ENCODE measurements around the gene LONP1.
A peak's percentile ranks its signal among the peaks of the same experiment; 100 is the strongest.
"Not testable (repeated sequence)": the region's sequence is repeated elsewhere in the genome, so short reads cannot be mapped to it uniquely, and the experiment has no call there.

LONP1 gene

DNA sequence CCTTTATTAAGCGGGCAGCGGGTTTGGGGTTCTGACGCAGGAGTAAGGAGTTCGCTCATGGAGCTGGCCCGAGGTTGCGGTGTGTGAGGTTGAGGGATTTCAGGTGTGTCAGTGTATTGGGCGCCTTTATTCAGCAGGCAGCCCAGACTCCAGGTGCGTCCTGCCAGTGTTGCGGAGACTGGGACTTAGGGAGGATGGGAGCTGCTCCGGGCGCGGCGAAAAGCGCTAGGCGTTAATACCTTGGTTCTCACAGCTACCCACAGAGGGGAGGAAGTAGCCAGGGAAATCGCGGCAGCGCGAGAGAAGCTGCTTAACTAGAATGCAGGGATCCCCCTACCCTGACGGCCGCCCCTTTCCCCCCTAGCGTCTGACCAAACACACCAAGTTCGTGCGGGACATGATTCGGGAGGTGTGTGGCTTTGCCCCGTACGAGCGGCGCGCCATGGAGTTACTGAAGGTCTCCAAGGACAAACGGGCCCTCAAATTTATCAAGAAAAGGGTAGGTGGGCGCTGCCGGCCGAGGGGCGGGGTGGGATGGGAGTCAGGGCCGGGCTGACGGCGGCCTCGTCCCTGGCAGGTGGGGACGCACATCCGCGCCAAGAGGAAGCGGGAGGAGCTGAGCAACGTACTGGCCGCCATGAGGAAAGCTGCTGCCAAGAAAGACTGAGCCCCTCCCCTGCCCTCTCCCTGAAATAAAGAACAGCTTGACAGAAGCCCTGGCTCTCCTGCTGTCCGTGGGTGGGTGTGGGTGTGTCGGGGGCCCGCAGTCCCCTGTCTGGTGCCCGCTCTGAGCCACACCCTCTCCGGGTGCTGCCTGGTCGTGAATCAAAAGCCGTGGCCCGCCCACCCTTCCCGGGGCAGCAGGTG is 28.8 kb downstream of the LONP1 start:
- Histone ChIP-seq H3K27ac (ENCODE audit: low read depth, low read length) (peak overlapping the region; percentile 97), H3K9me3 (ENCODE audit: control insufficient read depth, insufficient read depth, low read depth, low read length) (no peaks in the 10 kb centered on the region), H3K36me3 (ENCODE audit: control insufficient read depth, insufficient read depth, low read length) (peaks cover 59% of the 10 kb centered on the region), H3K4me3 (ENCODE audit: low read depth, low read length) (peak overlapping the region; percentile 93), H3K27me3 (ENCODE audit: control insufficient read depth, insufficient read depth, low read length) (no peaks in the 10 kb centered on the region), H3K9ac (ENCODE audit: low read length) (peak overlapping the region; percentile 98), H3K4me1 (ENCODE audit: control insufficient read depth, insufficient read depth, low read length) (0 out of 2 replicates have a peak, but pooled peaks cover 3% of the 10 kb centered on the region)

DNA sequence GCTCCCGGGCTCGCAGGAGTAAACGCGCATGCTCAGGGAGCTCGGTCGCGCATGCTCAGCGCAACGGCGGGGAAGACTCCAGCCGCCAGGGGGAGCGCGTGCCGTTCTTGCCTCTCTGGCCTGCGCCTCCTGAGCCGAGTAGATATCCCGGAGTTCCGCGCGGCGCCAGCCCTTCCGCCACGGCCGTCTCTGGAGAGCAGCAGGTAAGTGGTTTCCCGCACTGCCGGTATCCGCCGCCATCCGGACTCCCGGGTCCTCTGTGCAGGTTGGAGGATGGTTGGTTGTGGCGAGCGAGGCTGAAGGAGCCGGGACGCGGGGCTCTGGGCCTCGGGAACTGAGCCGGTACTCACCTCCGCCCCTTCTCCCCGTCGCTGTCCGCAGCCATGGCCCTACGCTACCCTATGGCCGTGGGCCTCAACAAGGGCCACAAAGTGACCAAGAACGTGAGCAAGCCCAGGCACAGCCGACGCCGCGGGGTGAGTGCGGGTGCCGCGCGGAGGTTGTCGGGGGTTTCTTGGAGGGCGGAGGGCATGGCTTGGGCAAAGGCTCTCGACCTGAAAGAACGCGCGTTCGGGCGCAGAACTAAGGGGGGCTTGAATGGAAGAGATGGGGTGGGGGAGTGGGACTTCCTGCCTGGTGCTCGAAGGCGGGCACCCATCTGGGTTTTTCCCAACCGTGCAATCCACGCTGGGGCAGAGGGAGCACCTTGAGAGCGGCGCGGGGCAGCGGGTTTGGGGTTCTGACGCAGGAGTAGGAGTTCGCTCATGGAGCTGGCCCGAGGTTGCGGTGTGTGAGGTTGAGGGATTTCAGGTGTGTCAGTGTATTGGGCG is 29.6 kb downstream of the LONP1 start, which contains the start of gene RPL36:
RPL36 (plus strand) TSS at position 171 of the 830 bp plus-strand sequence; CDS start at position 384, 213 bp downstream.
- Histone ChIP-seq H3K9me3 (ENCODE audit: control insufficient read depth, insufficient read depth, low read depth, low read length) (no peaks in the 10 kb centered on the region), H3K36me3 (ENCODE audit: control insufficient read depth, insufficient read depth, low read length) (peaks cover 51% of the 10 kb centered on the region), H3K4me3 (ENCODE audit: low read depth, low read length) (peak within 1 kb of the TSS; percentile 93), H3K9ac (ENCODE audit: low read length) (peak within 1 kb of the TSS; percentile 98), H3K4me1 (ENCODE audit: control insufficient read depth, insufficient read depth, low read length) (0 out of 2 replicates have a peak, but pooled peaks cover 3% of the 10 kb centered on the region), H3K27ac (ENCODE audit: low read depth, low read length) (peak within 1 kb of the TSS; percentile 97), H3K27me3 (ENCODE audit: control insufficient read depth, insufficient read depth, low read length) (no peaks in the 10 kb centered on the region)

DNA sequence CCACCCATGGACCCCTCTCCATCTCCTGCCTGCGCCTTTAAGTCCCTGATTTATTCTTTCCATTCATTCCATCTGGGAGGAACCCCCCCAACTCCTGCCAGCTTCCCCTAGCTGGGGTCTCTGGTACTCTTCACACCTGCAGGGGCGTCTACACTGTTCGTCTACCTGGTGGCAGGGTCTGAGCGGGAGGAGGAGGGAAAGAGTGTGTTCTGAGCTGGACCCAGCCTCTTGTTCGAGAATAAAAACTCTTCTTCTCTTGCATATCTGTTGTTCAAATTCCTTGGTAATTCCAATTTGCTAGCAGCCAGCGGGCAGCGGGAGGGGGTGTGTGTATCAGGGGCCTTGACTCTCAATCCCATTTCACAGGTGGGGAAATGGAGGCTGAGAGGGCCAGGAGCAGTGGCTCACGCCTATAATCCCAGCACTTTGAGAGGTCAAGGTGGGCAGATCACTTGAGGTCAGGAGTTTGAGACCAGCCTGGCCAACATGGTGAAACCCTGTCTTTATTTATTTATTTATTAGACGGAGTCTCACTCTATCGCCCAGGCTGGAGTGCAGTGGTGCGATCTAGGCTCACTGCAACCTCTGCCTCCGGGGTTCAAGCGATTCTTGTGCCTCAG is 31.6 kb downstream of the LONP1 start:
- peaks cover 31% of the 10 kb centered on the region for H3K36me3 ChIP-seq (ENCODE audit: control insufficient read depth, insufficient read depth, low read length)
- H3K4me1 ChIP-seq (ENCODE audit: control insufficient read depth, insufficient read depth, low read length); H3K27me3 ChIP-seq (ENCODE audit: control insufficient read depth, insufficient read depth, low read length); H3K4me3 ChIP-seq (ENCODE audit: low read depth, low read length); H3K27ac ChIP-seq (ENCODE audit: low read depth, low read length); H3K9ac ChIP-seq (ENCODE audit: low read length); H3K9me3 ChIP-seq (ENCODE audit: control insufficient read depth, insufficient read depth, low read depth, low read length): not testable (repeated sequence)

DNA sequence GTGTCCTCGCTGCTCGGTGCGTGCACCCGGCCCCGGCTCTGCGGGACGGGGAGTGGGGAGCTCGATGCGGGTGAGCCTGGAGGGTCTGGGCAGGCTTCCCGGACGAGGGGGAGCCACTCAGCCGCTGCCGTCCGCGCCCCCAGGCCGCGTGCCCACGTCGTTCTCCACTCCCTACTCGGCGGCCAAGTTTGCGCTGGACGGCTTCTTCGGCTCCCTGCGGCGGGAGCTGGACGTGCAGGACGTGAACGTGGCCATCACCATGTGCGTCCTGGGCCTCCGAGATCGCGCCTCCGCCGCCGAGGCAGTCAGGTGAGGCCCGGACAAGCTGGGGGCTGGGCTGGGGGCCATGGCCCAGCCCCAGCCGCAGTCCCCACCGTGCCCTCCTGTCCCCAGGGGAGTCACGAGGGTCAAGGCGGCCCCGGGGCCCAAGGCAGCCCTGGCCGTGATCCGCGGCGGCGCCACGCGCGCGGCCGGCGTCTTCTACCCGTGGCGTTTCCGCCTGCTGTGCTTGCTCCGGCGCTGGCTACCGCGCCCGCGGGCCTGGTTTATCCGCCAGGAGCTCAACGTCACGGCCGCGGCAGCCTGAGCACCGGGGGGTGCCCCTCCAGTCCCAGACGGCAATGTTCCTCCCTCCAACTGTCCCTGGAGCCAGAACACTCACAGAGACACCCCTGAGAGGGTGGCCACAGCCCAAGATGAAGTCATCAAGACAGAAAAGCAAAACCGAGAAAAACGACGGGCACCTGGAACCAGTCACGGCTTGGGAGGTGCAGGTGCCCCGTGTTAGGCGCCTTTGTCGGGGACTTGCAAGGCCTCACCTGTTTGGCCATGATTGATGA is 32.4 kb downstream of the LONP1 start:
- H3K4me3 ChIP-seq (ENCODE audit: low read depth, low read length), result peak overlapping the region; percentile 50
- no peak overlapping the region for H3K9ac ChIP-seq (ENCODE audit: low read length)
- no peak overlapping the region for H3K27ac ChIP-seq (ENCODE audit: low read depth, low read length)

DNA sequence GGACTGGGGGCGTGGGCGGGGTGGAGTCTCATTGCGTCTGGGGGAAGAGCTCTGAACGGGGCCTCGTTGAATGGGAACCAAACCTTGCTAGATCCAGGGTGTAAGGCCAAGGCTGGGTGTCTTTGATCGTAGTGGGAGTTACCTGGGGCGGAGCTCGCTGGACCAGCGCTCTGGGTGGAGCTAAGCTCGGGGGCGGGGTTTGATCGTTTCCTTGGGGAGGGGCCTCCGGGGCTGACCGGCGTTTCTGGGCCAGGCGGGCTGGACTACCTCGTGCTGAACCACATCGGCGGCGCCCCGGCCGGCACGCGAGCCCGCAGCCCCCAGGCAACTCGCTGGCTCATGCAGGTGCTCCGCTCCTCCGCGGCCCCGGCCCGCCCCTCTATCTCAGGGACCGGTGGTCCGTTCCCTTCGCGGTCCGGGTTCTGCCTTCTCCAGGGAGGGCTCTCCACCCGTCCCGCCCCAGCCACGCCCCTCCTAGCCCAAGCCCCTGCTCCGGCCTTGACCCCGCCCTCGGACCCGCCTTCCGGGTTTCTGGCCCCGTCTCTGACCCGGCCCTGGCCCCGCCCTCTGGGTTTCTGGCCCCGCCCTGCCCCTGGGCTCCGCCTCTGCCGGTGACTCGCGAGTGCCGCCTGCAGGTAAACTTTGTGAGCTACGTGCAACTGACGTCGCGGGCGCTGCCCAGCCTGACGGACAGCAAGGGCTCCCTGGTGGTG is 33.1 kb downstream of the LONP1 start:
- H3K27ac ChIP-seq (ENCODE audit: low read depth, low read length), result no peak overlapping the region
- no peak overlapping the region for H3K9ac ChIP-seq (ENCODE audit: low read length)
- H3K27me3 ChIP-seq (ENCODE audit: control insufficient read depth, insufficient read depth, low read length), result no peaks in the 10 kb centered on the region
- H3K4me1 ChIP-seq (ENCODE audit: control insufficient read depth, insufficient read depth, low read length), result 0 out of 2 replicates have a peak, but pooled peaks cover under 1% of the 10 kb centered on the region
- H3K4me3 ChIP-seq (ENCODE audit: low read depth, low read length), result peak overlapping the region; percentile 81
- peaks cover 15% of the 10 kb centered on the region for H3K36me3 ChIP-seq (ENCODE audit: control insufficient read depth, insufficient read depth, low read length)
- H3K9me3 ChIP-seq (ENCODE audit: control insufficient read depth, insufficient read depth, low read depth, low read length), result no peaks in the 10 kb centered on the region

More for the DNA sequence above, 32.4 kb downstream of the LONP1 start:
- H3K27me3 ChIP-seq (ENCODE audit: control insufficient read depth, insufficient read depth, low read length), result no peaks in the 10 kb centered on the region
- H3K36me3 ChIP-seq (ENCODE audit: control insufficient read depth, insufficient read depth, low read length), result peaks cover 23% of the 10 kb centered on the region
- no peaks in the 10 kb centered on the region for H3K9me3 ChIP-seq (ENCODE audit: control insufficient read depth, insufficient read depth, low read depth, low read length)
- 0 out of 2 replicates have a peak, but pooled peaks cover 3% of the 10 kb centered on the region for H3K4me1 ChIP-seq (ENCODE audit: control insufficient read depth, insufficient read depth, low read length)

DNA sequence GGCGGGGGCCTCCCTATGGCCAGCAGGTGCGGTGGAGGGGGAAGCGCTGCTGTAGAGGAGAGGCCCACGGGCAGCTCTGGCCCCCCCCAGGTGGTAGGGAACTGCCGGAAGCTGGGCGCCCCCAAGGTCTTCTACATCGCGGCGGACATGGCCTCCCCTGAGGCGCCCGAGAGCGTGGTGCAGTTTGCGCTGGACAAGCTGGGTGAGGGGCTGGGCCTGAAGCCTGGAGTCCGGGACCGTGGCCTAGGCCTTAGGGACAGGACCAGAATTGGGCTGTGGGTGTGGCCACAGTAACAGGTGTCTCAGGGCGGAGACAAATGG is 33.7 kb downstream of the LONP1 start:
- Histone ChIP-seq H3K9ac (ENCODE audit: low read length) (no peak overlapping the region), H3K4me1 (ENCODE audit: control insufficient read depth, insufficient read depth, low read length) (0 out of 2 replicates have a peak, but pooled peaks cover 2% of the 10 kb centered on the region), H3K27me3 (ENCODE audit: control insufficient read depth, insufficient read depth, low read length) (no peaks in the 10 kb centered on the region), H3K36me3 (ENCODE audit: control insufficient read depth, insufficient read depth, low read length) (peaks cover 10% of the 10 kb centered on the region), H3K4me3 (ENCODE audit: low read depth, low read length) (peak overlapping the region; percentile 81), H3K9me3 (ENCODE audit: control insufficient read depth, insufficient read depth, low read depth, low read length) (no peaks in the 10 kb centered on the region), H3K27ac (ENCODE audit: low read depth, low read length) (no peak overlapping the region)

DNA sequence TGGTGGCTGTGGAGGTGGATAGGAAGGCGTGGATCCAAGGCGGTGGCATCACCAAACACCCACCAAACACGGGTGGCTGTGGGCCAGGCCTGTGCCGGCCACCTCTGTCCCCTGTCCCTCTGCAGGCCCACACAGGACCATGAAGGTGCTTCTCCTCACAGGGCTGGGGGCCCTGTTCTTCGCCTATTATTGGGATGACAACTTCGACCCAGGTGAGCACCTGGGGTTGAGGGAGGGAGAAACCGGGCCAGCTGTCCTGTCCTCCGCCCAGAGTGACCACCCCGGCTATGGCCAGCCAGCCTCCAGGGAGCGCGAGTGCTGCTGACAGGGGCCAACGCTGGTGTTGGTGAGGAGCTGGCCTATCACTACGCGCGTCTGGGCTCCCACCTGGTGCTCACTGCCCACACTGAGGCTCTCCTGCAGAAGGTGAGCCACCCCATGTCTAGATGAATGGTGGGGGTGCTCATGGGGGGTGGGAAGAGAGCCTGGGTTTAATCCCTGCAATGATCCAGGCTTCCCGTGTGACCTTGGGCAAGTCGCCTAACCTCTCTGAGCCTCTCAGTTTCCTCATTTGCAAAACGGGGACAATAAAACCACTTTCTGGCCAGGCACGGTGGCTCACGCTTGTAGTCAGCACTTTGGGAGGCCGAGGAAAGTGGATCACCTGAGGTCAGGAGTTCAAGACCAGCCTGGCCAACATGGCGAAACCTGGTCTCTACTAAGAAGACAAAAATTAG is 35.1 kb downstream of the LONP1 start:
- Histone ChIP-seq H3K27me3 (ENCODE audit: control insufficient read depth, insufficient read depth, low read length) (no peaks in the 10 kb centered on the region), H3K4me3 (ENCODE audit: low read depth, low read length) (no peak overlapping the region), H3K9me3 (ENCODE audit: control insufficient read depth, insufficient read depth, low read depth, low read length) (no peaks in the 10 kb centered on the region), H3K4me1 (ENCODE audit: control insufficient read depth, insufficient read depth, low read length) (0 out of 2 replicates have a peak, but pooled peaks cover 4% of the 10 kb centered on the region), H3K27ac (ENCODE audit: low read depth, low read length) (no peak overlapping the region), H3K9ac (ENCODE audit: low read length) (no peak overlapping the region), H3K36me3 (ENCODE audit: control insufficient read depth, insufficient read depth, low read length) (no peaks in the 10 kb centered on the region)

DNA sequence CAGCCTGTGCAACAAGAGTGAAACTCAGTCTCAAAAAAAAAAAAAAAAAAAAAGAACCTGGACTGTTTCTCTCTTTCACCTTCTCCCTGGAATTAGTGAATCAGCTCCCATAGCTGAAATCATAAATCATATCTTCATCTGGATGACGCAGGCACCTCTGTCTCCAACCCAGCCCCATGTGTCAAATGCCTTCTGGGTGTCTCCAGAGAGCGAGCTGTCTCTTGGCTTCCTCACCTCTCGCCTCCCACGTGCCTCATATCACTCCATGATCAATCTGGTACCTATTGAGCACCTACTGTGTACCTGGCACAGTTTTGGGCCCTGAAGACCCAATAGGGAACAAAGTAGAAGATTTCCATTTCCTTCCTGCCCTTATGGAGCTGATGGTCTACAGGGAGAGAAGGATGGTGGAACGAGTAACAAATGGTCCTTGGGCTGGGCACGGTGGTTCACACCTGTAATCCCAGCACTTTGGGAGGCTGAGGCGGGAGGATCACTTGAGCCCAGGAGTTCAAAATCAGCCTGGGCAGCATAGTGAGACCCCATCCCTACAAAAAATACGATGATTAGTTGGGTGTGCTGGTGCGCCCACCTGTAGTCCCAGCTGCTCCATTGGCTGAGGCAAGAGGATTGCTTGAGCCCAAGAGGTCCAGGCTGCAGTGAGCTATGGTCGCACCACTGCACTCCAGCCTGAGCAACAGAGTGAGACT is 36.6 kb downstream of the LONP1 start:
- H3K9me3 ChIP-seq (ENCODE audit: control insufficient read depth, insufficient read depth, low read depth, low read length), result no peaks in the 10 kb centered on the region
- peaks cover 8% of the 10 kb centered on the region; the same call in 1 of the 2 replicates for H3K4me1 ChIP-seq (ENCODE audit: control insufficient read depth, insufficient read depth, low read length)
- no peak overlapping the region for H3K27ac ChIP-seq (ENCODE audit: low read depth, low read length)
- no peak overlapping the region for H3K4me3 ChIP-seq (ENCODE audit: low read depth, low read length)
- no peak overlapping the region for H3K9ac ChIP-seq (ENCODE audit: low read length)
- no peaks in the 10 kb centered on the region for H3K27me3 ChIP-seq (ENCODE audit: control insufficient read depth, insufficient read depth, low read length)
- no peaks in the 10 kb centered on the region for H3K36me3 ChIP-seq (ENCODE audit: control insufficient read depth, insufficient read depth, low read length)

DNA sequence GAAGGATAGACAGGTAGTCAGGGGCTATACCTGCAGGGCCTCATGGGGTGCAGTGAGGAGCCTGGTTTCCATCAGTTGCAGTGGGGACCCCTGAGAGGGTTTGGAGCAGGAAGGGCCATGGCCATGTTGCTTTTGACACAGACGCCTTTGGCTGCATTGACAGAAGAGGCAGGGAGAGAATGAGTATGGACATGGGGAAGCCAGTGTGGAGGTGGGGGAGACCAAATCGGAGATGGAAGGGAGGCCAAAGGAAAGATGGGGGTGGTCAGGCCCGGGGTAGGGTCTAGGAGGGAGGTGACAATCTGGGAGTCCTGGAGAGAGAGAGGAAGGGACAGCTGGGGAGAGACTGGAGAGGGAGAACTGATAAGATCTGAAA is 37.9 kb downstream of the LONP1 start:
- H3K36me3 ChIP-seq (ENCODE audit: control insufficient read depth, insufficient read depth, low read length), result no peaks in the 10 kb centered on the region
- H3K27ac ChIP-seq (ENCODE audit: low read depth, low read length), result no peak overlapping the region
- H3K27me3 ChIP-seq (ENCODE audit: control insufficient read depth, insufficient read depth, low read length), result no peaks in the 10 kb centered on the region
- peaks cover 8% of the 10 kb centered on the region; the same call in 1 of the 2 replicates for H3K4me1 ChIP-seq (ENCODE audit: control insufficient read depth, insufficient read depth, low read length)
- no peak overlapping the region for H3K4me3 ChIP-seq (ENCODE audit: low read depth, low read length)
- no peaks in the 10 kb centered on the region for H3K9me3 ChIP-seq (ENCODE audit: control insufficient read depth, insufficient read depth, low read depth, low read length)
- H3K9ac ChIP-seq (ENCODE audit: low read length), result no peak overlapping the region

Data from HUES6 (cell line).